ENCODE measurements around the gene NPBWR2. TPM values are rescaled to one million over a fixed set of nuclear protein-coding genes. Genes with fewer than 3 reads are reported as not detected.
A peak's percentile ranks its signal among the peaks of the same experiment; 100 is the strongest.

Gene NPBWR2
- polyA plus RNA-seq, 1 donor from 2014 or later, result not detected

DNA sequence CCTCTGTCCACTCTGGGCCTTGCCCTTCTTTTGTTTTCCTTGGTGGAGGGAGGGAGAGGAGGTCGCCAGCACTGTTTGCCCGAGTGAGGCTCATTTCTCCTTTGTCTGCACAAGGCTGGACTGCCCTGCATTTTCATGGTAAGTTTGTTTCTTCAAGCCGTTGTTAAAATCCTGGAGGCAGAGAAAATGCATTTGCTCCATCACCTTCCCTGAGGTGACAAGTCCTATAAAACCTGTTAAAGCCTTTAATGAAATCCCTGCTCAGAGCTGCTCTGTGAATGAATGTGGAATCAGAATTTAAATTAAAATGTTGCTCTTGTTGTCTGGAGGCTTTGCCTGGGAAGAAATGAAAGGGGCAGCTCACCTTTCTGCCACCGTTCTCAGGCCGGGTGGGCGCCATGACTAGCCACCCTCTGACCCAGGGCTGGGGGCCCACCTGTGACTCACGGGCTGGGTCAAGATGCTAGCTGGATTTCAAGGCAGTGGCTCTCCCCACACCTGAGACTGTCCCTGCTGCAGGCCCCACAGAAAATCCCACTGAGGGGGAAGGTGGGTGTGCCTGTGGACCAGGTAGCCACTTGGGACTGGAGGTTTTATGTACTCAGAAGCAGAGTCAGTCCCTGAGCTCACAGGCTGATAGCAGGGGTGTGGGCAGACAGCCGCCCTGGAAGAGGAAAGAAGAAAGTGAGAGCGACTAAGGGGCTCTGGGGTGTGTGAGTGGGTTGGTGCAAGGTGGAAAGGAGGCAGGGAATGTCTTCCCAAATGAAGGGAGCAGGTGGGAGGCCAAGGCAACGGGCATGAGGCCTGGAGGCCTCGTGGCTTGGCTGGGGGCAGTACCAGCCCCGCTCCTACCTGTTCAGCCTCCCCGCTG lies 32.9 kb upstream of the NPBWR2 start:
- Histone ChIP-seq H3K4me2 (ENCODE audit: low read length) (no peak overlapping the region), H4K20me1 (ENCODE audit: insufficient read depth) (no peaks in the 10 kb centered on the region), H3K27ac (ENCODE audit: low read length) (peak overlapping the region; percentile 2), H2AFZ (ENCODE audit: low read depth, low read length) (peak overlapping the region; percentile 33), H3K4me3 (ENCODE audit: low read length) (no peak overlapping the region), H3F3A (ENCODE audit: insufficient read depth, low read length, poor library complexity, severe bottlenecking) (no peaks in the 10 kb centered on the region), H3K9me3 (ENCODE audit: low read length) (no peaks in the 10 kb centered on the region), H3K27me3 (ENCODE audit: insufficient read depth, low read depth, low read length) (no peaks in the 10 kb centered on the region), H3K36me3 (ENCODE audit: insufficient read depth, low read length) (no peaks in the 10 kb centered on the region), H3K9ac (ENCODE audit: low read length) (peak overlapping the region; percentile 48), H3K79me2 (replicated peaks; ENCODE audit: insufficient read depth, low read length) (no peaks in the 10 kb centered on the region), H3K9me2 (ENCODE audit: insufficient read depth, low read length) (no peaks in the 10 kb centered on the region)
- TF ChIP-seq POLR2AphosphoS5 (IDR thresholded peaks at IDR 0.05), result no peak
- TF ChIP-seq, protein P1, sequence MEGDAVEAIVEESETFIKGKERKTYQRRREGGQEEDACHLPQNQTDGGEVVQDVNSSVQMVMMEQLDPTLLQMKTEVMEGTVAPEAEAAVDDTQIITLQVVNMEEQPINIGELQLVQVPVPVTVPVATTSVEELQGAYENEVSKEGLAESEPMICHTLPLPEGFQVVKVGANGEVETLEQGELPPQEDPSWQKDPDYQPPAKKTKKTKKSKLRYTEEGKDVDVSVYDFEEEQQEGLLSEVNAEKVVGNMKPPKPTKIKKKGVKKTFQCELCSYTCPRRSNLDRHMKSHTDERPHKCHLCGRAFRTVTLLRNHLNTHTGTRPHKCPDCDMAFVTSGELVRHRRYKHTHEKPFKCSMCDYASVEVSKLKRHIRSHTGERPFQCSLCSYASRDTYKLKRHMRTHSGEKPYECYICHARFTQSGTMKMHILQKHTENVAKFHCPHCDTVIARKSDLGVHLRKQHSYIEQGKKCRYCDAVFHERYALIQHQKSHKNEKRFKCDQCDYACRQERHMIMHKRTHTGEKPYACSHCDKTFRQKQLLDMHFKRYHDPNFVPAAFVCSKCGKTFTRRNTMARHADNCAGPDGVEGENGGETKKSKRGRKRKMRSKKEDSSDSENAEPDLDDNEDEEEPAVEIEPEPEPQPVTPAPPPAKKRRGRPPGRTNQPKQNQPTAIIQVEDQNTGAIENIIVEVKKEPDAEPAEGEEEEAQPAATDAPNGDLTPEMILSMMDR (IDR thresholded peaks at IDR 0.05; ENCODE audit: poor library complexity, severe bottlenecking), result no peak
- TF ChIP-seq EP300 (conservative IDR thresholded peaks at IDR 0.05; ENCODE audit: poor library complexity, severe bottlenecking), result no peak
- TF ChIP-seq SMC3 (conservative IDR thresholded peaks at IDR 0.05; ENCODE audit: poor library complexity), result no peak
- TF ChIP-seq REST (IDR thresholded peaks at IDR 0.05; ENCODE audit: borderline replicate concordance), result no peak
- TF ChIP-seq RAD21 (conservative IDR thresholded peaks at IDR 0.05), result no peak
- no peak for TF ChIP-seq TAF1 (IDR thresholded peaks at IDR 0.05; ENCODE audit: low read depth)
- TF ChIP-seq MXI1 (conservative IDR thresholded peaks at IDR 0.05; ENCODE audit: poor library complexity, severe bottlenecking), result no peak
- TF ChIP-seq EZH2 (IDR thresholded peaks at IDR 0.05; ENCODE audit: borderline replicate concordance, insufficient read depth, low read length, poor library complexity, severe bottlenecking), result no peak

DNA sequence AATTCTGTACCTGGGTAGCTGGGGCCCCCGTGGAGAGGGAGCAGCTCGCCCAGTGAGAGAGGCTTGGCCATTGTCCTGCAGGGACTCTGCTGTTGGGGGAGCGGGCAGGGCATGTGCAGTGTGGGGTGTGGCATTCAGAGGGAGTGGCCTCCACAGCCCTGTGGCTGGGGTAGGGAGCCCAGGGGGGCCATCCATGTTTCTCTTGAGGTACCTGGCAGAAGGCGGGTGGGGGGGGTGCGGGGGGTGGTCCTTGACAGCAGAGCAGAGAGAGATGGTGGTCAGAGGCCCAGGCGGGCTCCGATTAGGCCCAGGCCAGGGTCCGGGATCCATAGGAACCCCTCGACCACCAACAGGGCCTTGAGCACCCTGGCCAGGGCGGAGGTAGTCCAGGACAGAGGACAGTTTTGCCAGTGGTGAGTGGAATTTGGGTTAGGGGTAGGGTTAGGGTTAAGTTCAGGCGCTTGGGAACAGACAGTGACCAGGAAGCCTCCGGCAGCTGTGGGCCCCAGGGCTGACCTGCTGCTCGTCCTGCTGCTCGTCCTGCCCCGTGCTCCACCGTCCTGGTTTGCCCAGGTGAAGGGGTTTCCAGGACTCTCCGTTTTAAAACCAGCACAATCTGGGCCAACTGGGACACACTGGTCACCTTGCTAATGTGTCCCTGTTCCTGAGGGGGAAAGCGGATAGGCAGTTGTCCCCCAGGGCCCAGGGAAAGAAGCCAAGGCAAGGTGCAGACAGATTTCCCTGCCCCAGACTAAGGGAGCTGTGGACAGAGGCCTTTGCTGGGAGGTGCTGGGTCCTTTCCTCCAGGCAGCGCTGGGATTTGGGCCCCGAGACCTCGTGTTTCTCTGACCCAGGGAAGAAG lies 32.1 kb upstream of the NPBWR2 start:
- Histone ChIP-seq H3F3A (ENCODE audit: insufficient read depth, low read length, poor library complexity, severe bottlenecking) (no peaks in the 10 kb centered on the region), H3K9me2 (ENCODE audit: insufficient read depth, low read length) (no peaks in the 10 kb centered on the region), H3K4me2 (ENCODE audit: low read length) (no peak overlapping the region), H3K9ac (ENCODE audit: low read length) (peak overlapping the region; percentile 48), H3K27ac (ENCODE audit: low read length) (peak overlapping the region; percentile 2), H2AFZ (ENCODE audit: low read depth, low read length) (peak overlapping the region; percentile 33), H3K36me3 (ENCODE audit: insufficient read depth, low read length) (no peaks in the 10 kb centered on the region), H3K4me3 (ENCODE audit: low read length) (no peak overlapping the region), H3K27me3 (ENCODE audit: insufficient read depth, low read depth, low read length) (no peaks in the 10 kb centered on the region), H4K20me1 (ENCODE audit: insufficient read depth) (no peaks in the 10 kb centered on the region), H3K9me3 (ENCODE audit: low read length) (no peaks in the 10 kb centered on the region), H3K79me2 (replicated peaks; ENCODE audit: insufficient read depth, low read length) (no peaks in the 10 kb centered on the region)
- no peak for TF ChIP-seq POLR2AphosphoS5 (IDR thresholded peaks at IDR 0.05)
- TF ChIP-seq EP300 (conservative IDR thresholded peaks at IDR 0.05; ENCODE audit: poor library complexity, severe bottlenecking), result no peak
- no peak for TF ChIP-seq TAF1 (IDR thresholded peaks at IDR 0.05; ENCODE audit: low read depth)
- peak; percentile 13 for TF ChIP-seq MXI1 (conservative IDR thresholded peaks at IDR 0.05; ENCODE audit: poor library complexity, severe bottlenecking)
- TF ChIP-seq SMC3 (conservative IDR thresholded peaks at IDR 0.05; ENCODE audit: poor library complexity), result no peak

All from neural cell (in vitro differentiated cells).